Suprapubic skin (tissue), 4 donors: Measurements from ENCODE around the gene RELCH.

ENCODE experiments used
- EP300 ChIP-seq: sonication (generic); formaldehyde crosslinking; IDR thresholded peaks from one replicate; pipeline ENCODE4 v1.6.1; 2017; ENCODE audit warnings: antibody characterized with exemption
- POLR2A ChIP-seq, 2 donors: fragments of 450-650 bp; IDR thresholded peaks; one replicate each; pipeline ENCODE4 v1.6.1; 2017; ENCODE audit warnings: antibody characterized with exemption in 2 of 2, mild to moderate bottlenecking in 2 of 2, moderate library complexity in 2 of 2
- POLR2AphosphoS5 ChIP-seq, 3 donors: sonication (generic); formaldehyde crosslinking; IDR thresholded peaks; one replicate each; pipeline ENCODE4 v1.6.1; 2017; ENCODE audit warnings: antibody characterized with exemption in 3 of 3
- TF ChIP-seq, protein P1 (sequence below), 2 donors: fragments of 200-600 bp in 1 of 2; fragments of 450-650 bp in 1 of 2; sonication (generic) in 1 of 2; IDR thresholded peaks; one replicate each; pipeline ENCODE4 v1.5.1; 2016 to 2019; ENCODE audit warnings: antibody characterized with exemption in 2 of 2, mild to moderate bottlenecking in 1 of 2, moderate library complexity in 1 of 2

DNA sequence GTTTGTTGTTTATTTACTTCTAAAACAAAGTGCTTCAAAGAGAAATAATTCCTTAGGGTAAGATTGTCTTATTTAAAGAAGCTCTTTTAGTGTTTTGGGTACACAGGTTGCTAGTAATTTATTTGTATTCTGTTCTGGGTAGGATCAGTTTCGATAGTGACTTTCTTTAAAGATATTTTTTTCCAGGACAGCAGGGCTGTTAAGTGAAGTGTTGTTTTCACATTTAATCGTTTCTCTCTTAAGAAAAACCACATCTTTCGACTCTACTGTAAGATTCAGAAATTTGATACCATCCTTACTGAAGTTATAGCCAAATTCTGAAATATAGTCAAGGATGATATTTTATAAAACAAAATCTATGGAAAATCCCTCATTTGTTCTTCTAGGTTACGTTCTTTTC, 155.8 kb downstream of the RELCH start:
- TF ChIP-seq, protein P1, sequence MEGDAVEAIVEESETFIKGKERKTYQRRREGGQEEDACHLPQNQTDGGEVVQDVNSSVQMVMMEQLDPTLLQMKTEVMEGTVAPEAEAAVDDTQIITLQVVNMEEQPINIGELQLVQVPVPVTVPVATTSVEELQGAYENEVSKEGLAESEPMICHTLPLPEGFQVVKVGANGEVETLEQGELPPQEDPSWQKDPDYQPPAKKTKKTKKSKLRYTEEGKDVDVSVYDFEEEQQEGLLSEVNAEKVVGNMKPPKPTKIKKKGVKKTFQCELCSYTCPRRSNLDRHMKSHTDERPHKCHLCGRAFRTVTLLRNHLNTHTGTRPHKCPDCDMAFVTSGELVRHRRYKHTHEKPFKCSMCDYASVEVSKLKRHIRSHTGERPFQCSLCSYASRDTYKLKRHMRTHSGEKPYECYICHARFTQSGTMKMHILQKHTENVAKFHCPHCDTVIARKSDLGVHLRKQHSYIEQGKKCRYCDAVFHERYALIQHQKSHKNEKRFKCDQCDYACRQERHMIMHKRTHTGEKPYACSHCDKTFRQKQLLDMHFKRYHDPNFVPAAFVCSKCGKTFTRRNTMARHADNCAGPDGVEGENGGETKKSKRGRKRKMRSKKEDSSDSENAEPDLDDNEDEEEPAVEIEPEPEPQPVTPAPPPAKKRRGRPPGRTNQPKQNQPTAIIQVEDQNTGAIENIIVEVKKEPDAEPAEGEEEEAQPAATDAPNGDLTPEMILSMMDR (IDR thresholded peaks at IDR 0.05), result no peak
- no peak for TF ChIP-seq POLR2A (IDR thresholded peaks at IDR 0.05)
- TF ChIP-seq POLR2AphosphoS5 (IDR thresholded peaks at IDR 0.05), result no peak
- no peak for TF ChIP-seq EP300
